ENCODE results near the gene C1orf53.
"Not testable (repeated sequence)": the region's sequence is repeated elsewhere in the genome, so short reads cannot be mapped to it uniquely, and the experiment has no call there.

The C1orf53 gene

DNA sequence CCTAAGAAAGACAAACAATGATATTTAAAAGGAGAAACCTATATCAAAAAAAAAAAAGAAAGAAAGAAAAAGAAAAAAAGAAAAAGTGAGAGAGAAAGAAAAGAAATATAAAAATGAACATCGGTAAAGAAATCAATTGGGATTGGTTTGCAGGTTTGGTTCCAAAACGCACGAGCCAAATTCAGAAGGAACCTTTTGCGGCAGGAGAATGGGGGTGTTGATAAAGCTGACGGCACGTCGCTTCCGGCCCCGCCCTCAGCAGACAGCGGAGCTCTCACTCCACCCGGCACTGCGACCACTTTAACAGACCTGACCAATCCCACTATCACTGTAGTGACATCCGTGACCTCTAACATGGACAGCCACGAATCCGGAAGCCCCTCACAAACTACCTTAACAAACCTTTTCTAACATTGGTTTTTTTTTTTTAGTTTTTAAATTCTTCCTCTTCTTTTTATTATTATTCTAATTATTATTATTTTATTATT, 26.5 kb downstream of the C1orf53 start:
- DNase-seq (ENCODE audit: low read depth): peak; percentile 70
- TF ChIP-seq MYC (IDR thresholded peaks at IDR 0.05; ENCODE audit: low read depth, low read length) (no peak), POLR2A (IDR thresholded peaks at IDR 0.05; ENCODE audit: extremely low read depth, insufficient read length) (no peak)
- TF ChIP-seq, protein P1, sequence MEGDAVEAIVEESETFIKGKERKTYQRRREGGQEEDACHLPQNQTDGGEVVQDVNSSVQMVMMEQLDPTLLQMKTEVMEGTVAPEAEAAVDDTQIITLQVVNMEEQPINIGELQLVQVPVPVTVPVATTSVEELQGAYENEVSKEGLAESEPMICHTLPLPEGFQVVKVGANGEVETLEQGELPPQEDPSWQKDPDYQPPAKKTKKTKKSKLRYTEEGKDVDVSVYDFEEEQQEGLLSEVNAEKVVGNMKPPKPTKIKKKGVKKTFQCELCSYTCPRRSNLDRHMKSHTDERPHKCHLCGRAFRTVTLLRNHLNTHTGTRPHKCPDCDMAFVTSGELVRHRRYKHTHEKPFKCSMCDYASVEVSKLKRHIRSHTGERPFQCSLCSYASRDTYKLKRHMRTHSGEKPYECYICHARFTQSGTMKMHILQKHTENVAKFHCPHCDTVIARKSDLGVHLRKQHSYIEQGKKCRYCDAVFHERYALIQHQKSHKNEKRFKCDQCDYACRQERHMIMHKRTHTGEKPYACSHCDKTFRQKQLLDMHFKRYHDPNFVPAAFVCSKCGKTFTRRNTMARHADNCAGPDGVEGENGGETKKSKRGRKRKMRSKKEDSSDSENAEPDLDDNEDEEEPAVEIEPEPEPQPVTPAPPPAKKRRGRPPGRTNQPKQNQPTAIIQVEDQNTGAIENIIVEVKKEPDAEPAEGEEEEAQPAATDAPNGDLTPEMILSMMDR (IDR thresholded peaks at IDR 0.05; ENCODE audit: low read depth, low read length): no peak
- TF ChIP-seq, protein P2, sequence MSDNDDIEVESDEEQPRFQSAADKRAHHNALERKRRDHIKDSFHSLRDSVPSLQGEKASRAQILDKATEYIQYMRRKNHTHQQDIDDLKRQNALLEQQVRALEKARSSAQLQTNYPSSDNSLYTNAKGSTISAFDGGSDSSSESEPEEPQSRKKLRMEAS (IDR thresholded peaks at IDR 0.05; ENCODE audit: low read depth, low read length): no peak
- peak overlapping the region; percentile 38 for H3K4me3 ChIP-seq (ENCODE audit: low read depth, low read length)

DNA sequence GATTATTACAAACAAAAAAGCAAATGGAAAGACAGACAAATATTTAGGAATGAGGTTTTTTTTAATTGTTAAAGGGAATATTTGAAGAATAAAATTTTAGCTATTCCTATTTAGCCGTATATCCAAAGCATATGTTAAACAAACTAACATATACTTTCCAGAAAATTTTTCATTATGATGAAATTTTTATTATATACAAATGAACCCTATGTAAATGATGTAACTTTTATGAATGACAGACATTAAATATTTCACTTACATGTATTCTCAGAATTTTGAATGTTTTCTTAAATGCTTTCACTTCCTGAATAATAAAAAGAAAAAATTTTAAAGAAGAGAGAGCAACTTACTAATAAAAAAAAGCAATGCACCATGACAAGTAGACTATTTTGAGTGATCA, 30.6 kb downstream of the C1orf53 start:
- DNase-seq (ENCODE audit: low read depth): no peak
- TF ChIP-seq, protein P1 (IDR thresholded peaks at IDR 0.05; ENCODE audit: low read depth, low read length): no peak
- TF ChIP-seq MYC (IDR thresholded peaks at IDR 0.05; ENCODE audit: low read depth, low read length) (no peak), POLR2A (IDR thresholded peaks at IDR 0.05; ENCODE audit: extremely low read depth, insufficient read length) (no peak)
- TF ChIP-seq, protein P2 (IDR thresholded peaks at IDR 0.05; ENCODE audit: low read depth, low read length): no peak
- H3K4me3 ChIP-seq (ENCODE audit: low read depth, low read length): no peak overlapping the region

DNA sequence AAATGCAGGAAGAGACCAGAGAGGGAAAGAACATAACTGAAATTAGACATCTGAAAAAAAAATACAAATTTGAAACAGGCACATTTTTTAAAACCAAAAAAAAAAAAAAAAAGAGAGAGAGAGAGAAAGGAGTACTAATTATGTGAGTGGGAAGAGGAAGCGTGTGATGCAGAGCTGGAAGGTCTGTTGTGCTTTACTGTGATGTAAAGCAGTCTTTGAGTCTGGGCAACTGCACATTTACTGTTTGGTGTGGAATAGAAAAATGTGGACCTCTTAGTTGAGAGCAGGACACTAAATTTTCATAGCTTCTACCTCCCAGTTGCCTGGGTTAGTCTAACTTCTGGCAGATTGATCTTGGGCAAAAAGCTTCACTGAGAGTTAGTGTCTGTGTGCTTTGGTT, 31.2 kb downstream of the C1orf53 start:
- no peak for DNase-seq (ENCODE audit: low read depth)
- H3K4me3 ChIP-seq (ENCODE audit: low read depth, low read length): no peak overlapping the region
- TF ChIP-seq MYC (IDR thresholded peaks at IDR 0.05; ENCODE audit: low read depth, low read length) (no peak), POLR2A (IDR thresholded peaks at IDR 0.05; ENCODE audit: extremely low read depth, insufficient read length) (no peak)
- TF ChIP-seq, protein P1 (IDR thresholded peaks at IDR 0.05; ENCODE audit: low read depth, low read length): no peak

DNA sequence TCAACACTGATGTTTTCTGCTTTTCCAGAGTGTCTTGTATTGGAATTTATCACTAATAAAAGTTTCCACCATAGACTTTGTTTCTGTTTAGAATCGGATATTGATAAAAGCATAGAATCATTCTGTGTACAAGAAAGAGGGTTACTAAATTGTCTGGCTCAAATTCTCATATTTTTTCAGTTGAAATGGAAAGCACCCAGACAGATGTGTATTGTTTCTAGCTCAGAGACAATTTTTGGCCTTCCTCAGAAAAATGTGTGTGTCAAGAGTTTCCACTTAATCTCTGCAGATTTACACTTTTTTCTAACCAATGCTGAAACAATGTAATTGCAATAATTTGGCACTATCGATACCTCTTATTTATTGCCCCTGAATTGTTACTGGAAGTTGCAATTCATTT, 35.0 kb downstream of the C1orf53 start:
- no peak for DNase-seq (ENCODE audit: low read depth)

DNA sequence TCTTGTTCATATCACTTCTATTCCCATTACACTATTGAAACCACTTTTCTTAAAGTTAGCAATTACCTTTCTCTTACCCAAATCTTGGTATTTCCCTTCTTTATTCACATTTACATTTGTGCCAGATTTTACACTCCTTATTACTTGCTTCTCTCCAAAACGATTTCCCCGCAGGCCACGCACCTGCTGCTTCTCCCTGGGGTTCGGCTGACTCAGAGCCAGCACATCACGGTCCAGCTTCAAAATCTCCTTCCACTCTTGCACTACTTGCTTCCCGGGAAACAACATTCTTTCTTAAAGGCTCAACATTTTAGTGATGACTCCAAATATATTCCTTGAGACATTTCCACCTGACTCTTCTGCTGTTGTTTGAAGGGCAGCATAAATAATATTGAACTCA, 35.5 kb downstream of the C1orf53 start:
- TF ChIP-seq MYC (IDR thresholded peaks at IDR 0.05; ENCODE audit: low read depth, low read length): no peak
- TF ChIP-seq, protein P1 (IDR thresholded peaks at IDR 0.05; ENCODE audit: low read depth, low read length): no peak
- no peak for TF ChIP-seq POLR2A (IDR thresholded peaks at IDR 0.05; ENCODE audit: extremely low read depth, insufficient read length)
- TF ChIP-seq, protein P2 (IDR thresholded peaks at IDR 0.05; ENCODE audit: low read depth, low read length): no peak
- H3K4me3 ChIP-seq (ENCODE audit: low read depth, low read length): no peak overlapping the region
- DNase-seq (ENCODE audit: low read depth): no peak

More for the DNA sequence above, 35.0 kb downstream of the C1orf53 start:
- TF ChIP-seq, protein P1 (IDR thresholded peaks at IDR 0.05; ENCODE audit: low read depth, low read length): no peak
- TF ChIP-seq MYC (IDR thresholded peaks at IDR 0.05; ENCODE audit: low read depth, low read length) (no peak), POLR2A (IDR thresholded peaks at IDR 0.05; ENCODE audit: extremely low read depth, insufficient read length) (no peak)
- TF ChIP-seq, protein P2 (IDR thresholded peaks at IDR 0.05; ENCODE audit: low read depth, low read length): no peak
- no peak overlapping the region for H3K4me3 ChIP-seq (ENCODE audit: low read depth, low read length)

DNA sequence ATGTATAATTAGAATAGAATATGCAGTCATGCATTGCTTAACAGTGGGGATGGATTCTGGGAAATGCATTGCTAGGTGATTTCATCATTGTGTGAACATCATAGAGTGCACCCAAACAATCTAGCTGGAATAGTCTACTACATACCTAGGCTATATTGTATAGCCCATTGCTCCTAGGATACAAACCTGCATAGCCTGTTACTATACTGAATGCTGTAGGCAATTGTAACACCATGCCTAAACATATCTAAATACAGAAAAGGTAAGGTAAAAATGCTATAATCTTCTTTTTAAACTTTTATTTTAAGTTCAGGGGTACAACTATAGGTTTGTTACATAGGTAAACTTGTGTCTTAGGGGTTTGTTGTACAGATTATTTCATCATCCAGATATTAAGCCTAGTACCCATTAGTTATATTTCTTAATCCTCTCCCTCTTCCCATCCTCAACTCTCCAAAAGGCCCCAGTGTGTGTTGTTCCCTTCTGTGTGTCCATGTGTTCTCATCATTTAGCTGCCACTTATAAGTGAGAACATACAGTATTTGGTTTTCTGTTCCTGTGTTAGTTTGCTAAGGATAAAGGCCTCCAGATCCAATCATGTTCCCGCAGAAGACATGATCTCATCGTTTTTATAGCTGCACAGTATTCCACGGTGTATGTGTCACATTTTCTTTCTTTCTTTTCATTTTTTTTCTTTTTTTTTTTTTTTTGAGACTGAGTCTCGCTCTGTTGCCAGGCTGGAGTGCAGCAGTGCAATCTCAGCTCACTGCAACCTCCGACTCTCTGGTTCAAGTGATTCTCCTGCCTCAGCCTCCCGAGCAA, 36.9 kb downstream of the C1orf53 start:
- H3K4me3 ChIP-seq (ENCODE audit: low read depth, low read length); DNase-seq (ENCODE audit: low read depth): not testable (repeated sequence)
